H4 (cell line): ENCODE data around the gene PDZK1IP1. TPM values are rescaled to one million over a fixed set of nuclear protein-coding genes. Genes with fewer than 3 reads are reported as not detected.

Experiments used
- DNase-seq: peaks from one replicate; pipeline ENCODE4 v3.0.0-alpha.2; 2015; ENCODE audit warnings: low spot score
- total RNA-seq: library from RNA; depleted of rRNA; stranded (reverse); fragments of >200 nt; shearing (Covaris generic); gene quantifications from 2 replicates; pipeline ENCODE4 v1.2.3, GENCODE V29; 2014; rRNA removed

The PDZK1IP1 gene
- total RNA-seq, 1 experiment from 2014 or later = not detected

DNA sequence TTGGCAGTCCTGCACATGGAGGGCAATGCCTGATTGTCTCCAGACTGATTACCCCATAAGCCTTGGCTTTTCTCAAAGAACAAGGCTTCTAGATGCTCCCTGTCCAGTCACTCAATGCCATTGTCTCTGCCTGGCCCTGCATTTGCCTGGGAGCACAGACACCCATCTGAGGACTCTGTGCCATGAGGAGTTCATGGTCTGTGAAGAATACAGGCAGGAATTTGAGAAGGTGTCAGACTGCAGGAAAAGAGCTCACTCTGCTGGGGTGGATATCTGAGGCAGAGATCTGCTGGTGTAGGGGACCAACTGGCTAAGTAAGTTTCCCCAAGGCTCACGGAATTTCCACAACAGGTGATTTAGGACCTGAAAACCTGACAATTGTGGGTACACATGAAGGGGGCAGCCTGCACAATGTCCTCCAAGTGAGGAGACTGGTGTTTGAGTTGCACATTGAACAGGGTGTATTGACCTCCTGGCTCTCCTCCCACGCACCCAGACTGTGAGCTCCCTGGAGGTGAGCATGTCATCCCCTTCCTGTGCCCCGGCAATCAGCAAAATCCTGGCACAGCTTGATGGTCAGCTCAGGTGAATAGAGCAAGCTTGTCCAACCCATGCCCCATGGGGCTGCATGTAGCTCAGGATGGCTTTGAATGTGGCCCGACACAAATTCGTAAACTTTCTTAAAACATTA, 51.8 kb downstream of the PDZK1IP1 start:
- DNase-seq = no peak

DNA sequence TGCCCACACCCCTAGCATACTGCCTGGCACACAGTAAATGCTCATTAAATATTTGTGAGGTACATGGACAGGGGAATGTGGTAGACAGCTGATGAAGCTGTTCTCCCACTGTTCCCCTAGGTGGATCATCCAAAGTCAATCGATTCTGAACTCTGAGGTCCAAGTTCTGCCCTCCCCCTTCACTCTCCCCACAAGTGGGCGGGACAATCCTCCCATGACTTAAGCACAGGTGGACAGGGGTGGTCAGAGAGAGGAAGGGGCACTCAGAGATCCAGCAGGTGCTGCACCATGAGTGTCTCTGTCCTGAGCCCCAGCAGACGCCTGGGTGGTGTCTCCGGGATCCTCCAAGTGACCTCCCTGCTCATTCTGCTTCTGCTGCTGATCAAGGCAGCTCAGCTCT, 52.6 kb downstream of the PDZK1IP1 start, which contains the start of gene CYP4A22:
Gene CYP4A22, plus strand, starts transcription at position 244 of the 400 bp plus-strand sequence. Its CDS starts 45 bp downstream, at position 289.
- DNase-seq = no peak

Other genes starting within 250 kb of the PDZK1IP1 start
- gene CYP4A11, start 248.6 kb downstream of the PDZK1IP1 start, total RNA-seq = not detected in 2 replicates
- gene CYP4X1, start 166.4 kb downstream of the PDZK1IP1 start, total RNA-seq = 0.17 TPM in 1 of 2 replicates, not detected in the other
- not detected in 2 replicates for gene CYP4Z1, start 122.8 kb downstream of the PDZK1IP1 start, total RNA-seq
- not detected in 2 replicates for gene CYP4A22, start 52.6 kb downstream of the PDZK1IP1 start, total RNA-seq
- gene TAL1, start 42.2 kb upstream of the PDZK1IP1 start, total RNA-seq = 0.10 and 0.27 TPM in 2 replicates
- 34.3 and 44.2 TPM in 2 replicates for gene STIL, start 124.1 kb upstream of the PDZK1IP1 start, total RNA-seq
- 108 and 137 TPM in 2 replicates for gene CMPK1, start 143.8 kb upstream of the PDZK1IP1 start, total RNA-seq
- not detected in 2 replicates for gene FOXE3, start 226.2 kb upstream of the PDZK1IP1 start, total RNA-seq
- 0.52 and 1.5 TPM in 2 replicates for gene FOXD2, start 248.0 kb upstream of the PDZK1IP1 start, total RNA-seq